HL-60 (cell line): ENCODE results near the gene OPTC.
"Not testable (repeated sequence)": the region's sequence is repeated elsewhere in the genome, so short reads cannot be mapped to it uniquely, and the experiment has no call there.

ENCODE experiments used
- DNase-seq, 2 experiments: peaks; one replicate each; pipeline ENCODE4 v3.0.0-alpha.2; 2010 to 2020; ENCODE audit warnings: low read depth in 1 of 2, low spot score in 1 of 2
- H3K27ac ChIP-seq: fragments of 250-450 bp; sonication (Bioruptor Pico); replicated peaks from 2 replicates; pipeline ENCODE4 v1.5.1; 2020; ENCODE audit warnings: mild to moderate bottlenecking, moderate library complexity
- H3K27me3 ChIP-seq: fragments of 250-450 bp; sonication (Bioruptor Pico); 2 replicates; pipeline ENCODE4 v1.5.1; 2021; ENCODE audit warnings: mild to moderate bottlenecking, moderate library complexity; ENCODE audit not compliant: insufficient read depth, poor library complexity, severe bottlenecking
- H3K4me3 ChIP-seq: replicated peaks from 2 replicates; pipeline ENCODE4 v1.5.1; 2011; ENCODE audit warnings: mild to moderate bottlenecking, control low read depth, low read length; ENCODE audit not compliant: insufficient read depth
- GABPA ChIP-seq: IDR thresholded peaks from 2 replicates; pipeline ENCODE4 v1.6.1; 2012; ENCODE audit warnings: low read depth
- POLR2AphosphoS5 ChIP-seq: IDR thresholded peaks from 2 replicates; pipeline ENCODE4 v1.6.1; 2012; ENCODE audit warnings: low read depth
- SPI1 ChIP-seq: IDR thresholded peaks from 2 replicates; pipeline ENCODE4 v1.6.1; 2012; ENCODE audit warnings: low read depth, mild to moderate bottlenecking, borderline replicate concordance
- long read RNA-seq: library from polyadenylated mRNA; unstranded; transcript quantifications from one replicate; pipeline ENCODE4 v2.0.0, GENCODE V29; 2020
- TF ChIP-seq, protein P1 (sequence below): IDR thresholded peaks from 2 replicates; pipeline ENCODE4 v1.6.1; 2012; ENCODE audit warnings: low read depth; ENCODE audit not compliant: insufficient replicate concordance
- TF ChIP-seq, protein P2 (sequence below): IDR thresholded peaks from one replicate; pipeline ENCODE4 v1.5.1; 2011; ENCODE audit warnings: low read length, control low read depth, inconsistent platforms; ENCODE audit not compliant: insufficient read depth

The OPTC gene, protein sequence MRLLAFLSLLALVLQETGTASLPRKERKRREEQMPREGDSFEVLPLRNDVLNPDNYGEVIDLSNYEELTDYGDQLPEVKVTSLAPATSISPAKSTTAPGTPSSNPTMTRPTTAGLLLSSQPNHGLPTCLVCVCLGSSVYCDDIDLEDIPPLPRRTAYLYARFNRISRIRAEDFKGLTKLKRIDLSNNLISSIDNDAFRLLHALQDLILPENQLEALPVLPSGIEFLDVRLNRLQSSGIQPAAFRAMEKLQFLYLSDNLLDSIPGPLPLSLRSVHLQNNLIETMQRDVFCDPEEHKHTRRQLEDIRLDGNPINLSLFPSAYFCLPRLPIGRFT
- long read RNA-seq: 0 reads

DNA sequence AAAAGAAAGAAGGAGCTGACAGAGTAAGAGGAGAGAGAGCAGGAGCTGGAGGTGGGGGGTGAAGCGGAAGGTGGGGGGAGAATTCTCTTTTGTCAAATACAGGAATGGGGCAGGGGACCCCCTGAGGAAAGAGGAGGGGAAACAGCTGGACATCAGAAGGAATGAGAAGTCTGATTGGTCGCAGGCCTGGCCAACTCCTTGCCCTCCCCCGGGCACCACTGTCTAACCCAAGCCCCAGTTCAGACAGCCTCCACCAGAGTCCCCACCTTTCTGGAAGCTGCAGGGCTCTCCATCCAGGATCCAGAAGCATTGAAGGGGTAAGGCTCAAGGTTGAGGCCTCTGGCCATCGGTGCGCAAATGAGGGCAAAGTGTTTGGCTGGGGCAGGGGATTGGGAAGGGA, at the start of gene OPTC:
OPTC (plus strand) TSS at position 253 of the 400 bp plus-strand sequence. CDS start 1,853 bp downstream, outside the sequence.
- peaks cover 8% of the 10 kb centered on the region for H3K27me3 ChIP-seq
- no peak within 1 kb of the TSS for H3K27ac ChIP-seq
- TF ChIP-seq SPI1 (no peak), GABPA (no peak), POLR2AphosphoS5 (no peak)
- TF ChIP-seq, protein P1, sequence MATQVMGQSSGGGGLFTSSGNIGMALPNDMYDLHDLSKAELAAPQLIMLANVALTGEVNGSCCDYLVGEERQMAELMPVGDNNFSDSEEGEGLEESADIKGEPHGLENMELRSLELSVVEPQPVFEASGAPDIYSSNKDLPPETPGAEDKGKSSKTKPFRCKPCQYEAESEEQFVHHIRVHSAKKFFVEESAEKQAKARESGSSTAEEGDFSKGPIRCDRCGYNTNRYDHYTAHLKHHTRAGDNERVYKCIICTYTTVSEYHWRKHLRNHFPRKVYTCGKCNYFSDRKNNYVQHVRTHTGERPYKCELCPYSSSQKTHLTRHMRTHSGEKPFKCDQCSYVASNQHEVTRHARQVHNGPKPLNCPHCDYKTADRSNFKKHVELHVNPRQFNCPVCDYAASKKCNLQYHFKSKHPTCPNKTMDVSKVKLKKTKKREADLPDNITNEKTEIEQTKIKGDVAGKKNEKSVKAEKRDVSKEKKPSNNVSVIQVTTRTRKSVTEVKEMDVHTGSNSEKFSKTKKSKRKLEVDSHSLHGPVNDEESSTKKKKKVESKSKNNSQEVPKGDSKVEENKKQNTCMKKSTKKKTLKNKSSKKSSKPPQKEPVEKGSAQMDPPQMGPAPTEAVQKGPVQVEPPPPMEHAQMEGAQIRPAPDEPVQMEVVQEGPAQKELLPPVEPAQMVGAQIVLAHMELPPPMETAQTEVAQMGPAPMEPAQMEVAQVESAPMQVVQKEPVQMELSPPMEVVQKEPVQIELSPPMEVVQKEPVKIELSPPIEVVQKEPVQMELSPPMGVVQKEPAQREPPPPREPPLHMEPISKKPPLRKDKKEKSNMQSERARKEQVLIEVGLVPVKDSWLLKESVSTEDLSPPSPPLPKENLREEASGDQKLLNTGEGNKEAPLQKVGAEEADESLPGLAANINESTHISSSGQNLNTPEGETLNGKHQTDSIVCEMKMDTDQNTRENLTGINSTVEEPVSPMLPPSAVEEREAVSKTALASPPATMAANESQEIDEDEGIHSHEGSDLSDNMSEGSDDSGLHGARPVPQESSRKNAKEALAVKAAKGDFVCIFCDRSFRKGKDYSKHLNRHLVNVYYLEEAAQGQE: no peak
- TF ChIP-seq, protein P2, sequence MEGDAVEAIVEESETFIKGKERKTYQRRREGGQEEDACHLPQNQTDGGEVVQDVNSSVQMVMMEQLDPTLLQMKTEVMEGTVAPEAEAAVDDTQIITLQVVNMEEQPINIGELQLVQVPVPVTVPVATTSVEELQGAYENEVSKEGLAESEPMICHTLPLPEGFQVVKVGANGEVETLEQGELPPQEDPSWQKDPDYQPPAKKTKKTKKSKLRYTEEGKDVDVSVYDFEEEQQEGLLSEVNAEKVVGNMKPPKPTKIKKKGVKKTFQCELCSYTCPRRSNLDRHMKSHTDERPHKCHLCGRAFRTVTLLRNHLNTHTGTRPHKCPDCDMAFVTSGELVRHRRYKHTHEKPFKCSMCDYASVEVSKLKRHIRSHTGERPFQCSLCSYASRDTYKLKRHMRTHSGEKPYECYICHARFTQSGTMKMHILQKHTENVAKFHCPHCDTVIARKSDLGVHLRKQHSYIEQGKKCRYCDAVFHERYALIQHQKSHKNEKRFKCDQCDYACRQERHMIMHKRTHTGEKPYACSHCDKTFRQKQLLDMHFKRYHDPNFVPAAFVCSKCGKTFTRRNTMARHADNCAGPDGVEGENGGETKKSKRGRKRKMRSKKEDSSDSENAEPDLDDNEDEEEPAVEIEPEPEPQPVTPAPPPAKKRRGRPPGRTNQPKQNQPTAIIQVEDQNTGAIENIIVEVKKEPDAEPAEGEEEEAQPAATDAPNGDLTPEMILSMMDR: no peak
- DNase-seq: no peak
- no peak within 1 kb of the TSS for H3K4me3 ChIP-seq

DNA sequence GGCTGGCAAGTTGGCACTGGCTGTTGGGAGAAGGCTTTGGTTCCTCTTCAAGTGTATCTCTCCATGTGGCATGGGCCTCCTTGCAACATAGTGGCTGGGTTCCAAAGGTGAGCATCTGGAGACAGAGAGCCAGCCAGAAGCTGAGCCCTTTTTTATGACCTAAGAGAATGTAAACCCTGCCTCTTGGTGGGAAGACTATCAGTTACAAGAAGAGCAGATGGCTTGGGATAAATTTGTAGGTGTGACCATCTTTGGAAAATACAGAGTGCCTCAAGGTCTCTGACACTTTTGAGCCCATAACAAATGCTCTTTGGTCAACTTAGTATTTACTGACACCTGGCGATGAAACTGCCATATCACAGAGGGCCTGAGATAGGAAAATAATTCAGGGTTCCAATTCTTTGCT, 49.8 kb upstream of the OPTC start:
- Histone ChIP-seq H3K4me3 (no peak overlapping the region), H3K27me3 (peaks cover 4% of the 10 kb centered on the region), H3K27ac (no peak overlapping the region)
- DNase-seq: no peak
- TF ChIP-seq, protein P1: no peak
- TF ChIP-seq POLR2AphosphoS5 (no peak), GABPA (no peak), SPI1 (no peak)
- TF ChIP-seq, protein P2: no peak

DNA sequence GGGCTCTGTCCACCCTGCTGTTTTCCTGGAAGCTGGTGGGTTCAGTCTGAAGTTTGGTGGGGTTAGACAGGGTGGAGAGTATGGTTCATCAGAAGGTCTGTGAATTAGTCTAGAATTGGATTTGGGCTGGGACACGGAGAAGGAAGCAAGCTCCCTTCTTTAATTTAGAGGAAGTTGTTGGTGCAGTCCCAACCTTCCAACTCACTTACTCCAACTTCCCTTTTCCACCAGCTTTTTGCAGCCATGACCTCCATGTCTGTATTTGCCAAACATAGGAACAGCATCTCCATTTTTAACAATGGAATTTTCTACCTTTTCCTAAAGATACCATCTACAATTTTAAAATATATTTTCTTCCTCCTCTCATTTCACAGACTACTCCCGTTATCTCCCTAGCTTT, 46.8 kb upstream of the OPTC start:
- no peaks in the 10 kb centered on the region for H3K27me3 ChIP-seq
- no peak overlapping the region for H3K4me3 ChIP-seq
- H3K27ac ChIP-seq: no peak overlapping the region
- peak in 1 of 2 experiments; percentile 42 for DNase-seq
- TF ChIP-seq SPI1: peak; percentile 69; the same call in 1 of the 2 replicates
- TF ChIP-seq, protein P1: no peak

DNA sequence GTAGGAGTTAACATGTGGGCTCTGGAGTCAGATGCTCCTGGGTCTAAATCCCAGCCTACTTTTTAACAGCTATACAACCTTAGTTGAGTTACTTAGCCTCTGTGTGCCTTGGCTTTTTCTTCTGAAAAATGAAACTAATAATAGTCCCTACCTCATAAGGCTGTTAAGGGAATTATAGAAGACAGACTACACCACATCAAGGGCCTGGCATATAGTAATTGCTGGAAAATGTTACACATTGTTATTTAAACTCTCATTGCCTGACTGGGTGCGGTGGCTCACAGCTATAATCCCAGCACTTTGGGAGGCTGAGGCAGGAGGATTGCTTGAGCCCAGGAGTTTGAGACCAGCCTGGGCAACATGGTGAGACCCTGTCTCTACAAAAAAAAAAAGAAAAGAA, 46.4 kb upstream of the OPTC start:
- not testable (repeated sequence) for H3K27me3 ChIP-seq, H3K27ac ChIP-seq, DNase-seq

More for the DNA sequence above, 46.4 kb upstream of the OPTC start:
- not testable (repeated sequence) for H3K4me3 ChIP-seq
